Loucy (cell line): Measurements from ENCODE around the gene FABP1.

Experiments
- H2AFZ ChIP-seq: fragments of 200-600 bp; sonication (generic); 2 replicates; pipeline ENCODE4 v1.6.0; 2016; ENCODE audit warnings: antibody characterized with exemption, mild to moderate bottlenecking, low read length, moderate library complexity
- H3F3A ChIP-seq: fragments of 200-600 bp; 2 replicates; pipeline ENCODE4 v1.6.0; 2016; ENCODE audit warnings: antibody characterized with exemption, low read depth, mild to moderate bottlenecking
- H3K27me3 ChIP-seq: fragments of 200-600 bp; sonication (generic); 2 replicates; pipeline ENCODE4 v1.6.1; 2014; ENCODE audit warnings: low read length, mild to moderate bottlenecking; ENCODE audit not compliant: insufficient read depth, poor library complexity, severe bottlenecking
- H3K36me3 ChIP-seq: fragments of 200-600 bp; sonication (generic); 2 replicates; pipeline ENCODE4 v1.6.1; 2016; ENCODE audit warnings: low read length; ENCODE audit not compliant: insufficient read depth
- H3K4me1 ChIP-seq: fragments of 200-600 bp; sonication (generic); 2 replicates; pipeline ENCODE4 v1.5.1; 2014; ENCODE audit warnings: low read length, mild to moderate bottlenecking; ENCODE audit not compliant: insufficient read depth, poor library complexity, severe bottlenecking
- H3K4me2 ChIP-seq: fragments of 200-600 bp; sonication (generic); 2 replicates; pipeline ENCODE4 v1.6.0; 2014; ENCODE audit warnings: antibody characterized with exemption, low read length, low read depth, mild to moderate bottlenecking; ENCODE audit not compliant: poor library complexity, severe bottlenecking
- H3K4me3 ChIP-seq: fragments of 200-600 bp; sonication (generic); 2 replicates; pipeline ENCODE4 v1.5.1; 2014; ENCODE audit warnings: low read length, mild to moderate bottlenecking, mixed read lengths; ENCODE audit not compliant: poor library complexity, severe bottlenecking
- H3K79me2 ChIP-seq: fragments of 200-600 bp; sonication (generic); 2 replicates; pipeline ENCODE4 v1.6.1; 2014; ENCODE audit warnings: low read length; ENCODE audit not compliant: insufficient read depth
- H3K9ac ChIP-seq: fragments of 200-600 bp; sonication (generic); 2 replicates; pipeline ENCODE4 v1.6.0; 2014; ENCODE audit warnings: mild to moderate bottlenecking, low read depth, low read length, moderate library complexity; ENCODE audit not compliant: poor library complexity, severe bottlenecking
- H3K9me2 ChIP-seq: fragments of 200-600 bp; sonication (generic); replicated peaks from 2 replicates; pipeline ENCODE4 v1.6.1; 2016; ENCODE audit warnings: low read depth, low read length, mixed read lengths
- H3K9me3 ChIP-seq: fragments of 200-600 bp; sonication (generic); 2 replicates; pipeline ENCODE4 v1.6.1; 2014; ENCODE audit warnings: mild to moderate bottlenecking, antibody characterized with exemption, low read length, low read depth; ENCODE audit not compliant: insufficient read depth
- H4K20me1 ChIP-seq: fragments of 200-600 bp; sonication (generic); 2 replicates; pipeline ENCODE4 v1.6.0; 2014; ENCODE audit warnings: antibody characterized with exemption, low read length, mild to moderate bottlenecking; ENCODE audit not compliant: insufficient read depth, poor library complexity, severe bottlenecking
- CTCF ChIP-seq: fragments of 200-600 bp; sonication (generic); conservative IDR thresholded peaks from 2 replicates; pipeline ENCODE4 v1.5.1; 2014; ENCODE audit warnings: mild to moderate bottlenecking, antibody characterized with exemption, low read length
- EZH2phosphoT487 ChIP-seq: fragments of 200-600 bp; IDR thresholded peaks from 2 replicates; pipeline ENCODE4 v1.6.1; 2018; ENCODE audit warnings: antibody characterized with exemption, mild to moderate bottlenecking, moderate library complexity, borderline replicate concordance

The FABP1 gene

GRCh38 chr2:88148929-88149438 lies 21.1 kb upstream of the FABP1 start:
- H3K4me3 ChIP-seq: no peak overlapping the region
- no peaks in the 10 kb centered on the region for H3K79me2 ChIP-seq
- no peak overlapping the region for H3K9ac ChIP-seq
- no peaks in the 10 kb centered on the region for H3K4me1 ChIP-seq
- H3K4me2 ChIP-seq: no peak overlapping the region
- peaks cover 7% of the 10 kb centered on the region; the same call in 1 of the 2 replicates for H3K9me3 ChIP-seq
- no peaks in the 10 kb centered on the region for H3F3A ChIP-seq
- no peaks in the 10 kb centered on the region for H3K27me3 ChIP-seq
- no peaks in the 10 kb centered on the region for H4K20me1 ChIP-seq
- H2AFZ ChIP-seq: no peak overlapping the region
- H3K9me2 ChIP-seq: no peaks in the 10 kb centered on the region
- no peaks in the 10 kb centered on the region for H3K36me3 ChIP-seq
- no peak for TF ChIP-seq CTCF
- no peak for TF ChIP-seq EZH2phosphoT487

- H3K9ac ChIP-seq: no peak overlapping the region
- no peak overlapping the region for H2AFZ ChIP-seq
- H3K4me2 ChIP-seq: no peak overlapping the region
- no peaks in the 10 kb centered on the region for H3K36me3 ChIP-seq
- no peaks in the 10 kb centered on the region for H4K20me1 ChIP-seq
- H3K9me2 ChIP-seq: no peaks in the 10 kb centered on the region
- no peaks in the 10 kb centered on the region for H3K27me3 ChIP-seq
- H3K9me3 ChIP-seq: peaks cover 7% of the 10 kb centered on the region; the same call in 1 of the 2 replicates
- H3F3A ChIP-seq: no peaks in the 10 kb centered on the region
- TF ChIP-seq EZH2phosphoT487 (no peak), CTCF (no peak)
- no peak overlapping the region for H3K4me3 ChIP-seq
- H3K79me2 ChIP-seq: no peaks in the 10 kb centered on the region
- no peaks in the 10 kb centered on the region for H3K4me1 ChIP-seq
These were observed 19.3 kb upstream of the FABP1 start for GRCh38 chr2:88147145-88147544.

DNA sequence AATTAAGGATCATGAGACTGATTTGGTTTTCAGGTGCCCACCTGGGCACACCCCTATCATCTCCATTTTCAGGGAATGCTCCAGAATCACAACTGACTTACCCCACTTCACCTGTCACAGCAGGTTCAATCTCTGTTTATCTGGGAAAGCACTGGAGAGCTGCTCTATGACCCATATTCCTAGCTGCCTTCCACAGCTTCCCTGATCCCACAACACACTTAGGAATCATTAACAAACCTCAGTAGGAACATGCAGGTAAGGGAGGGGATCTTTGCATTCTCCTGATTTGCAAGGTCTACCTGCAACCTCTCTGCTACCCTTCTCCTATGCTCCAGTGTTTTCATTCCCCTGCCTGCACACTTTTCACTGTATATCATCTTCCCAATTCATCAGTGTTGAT lies 18.7 kb upstream of the FABP1 start:
- Histone ChIP-seq H2AFZ (no peak overlapping the region), H3K4me3 (no peak overlapping the region), H3K9ac (no peak overlapping the region), H3F3A (no peaks in the 10 kb centered on the region), H3K9me2 (no peaks in the 10 kb centered on the region), H3K4me2 (no peak overlapping the region), H4K20me1 (no peaks in the 10 kb centered on the region), H3K36me3 (no peaks in the 10 kb centered on the region), H3K27me3 (no peaks in the 10 kb centered on the region), H3K9me3 (peaks cover 7% of the 10 kb centered on the region; the same call in 1 of the 2 replicates), H3K79me2 (no peaks in the 10 kb centered on the region), H3K4me1 (no peaks in the 10 kb centered on the region)
- TF ChIP-seq EZH2phosphoT487: no peak
- no peak for TF ChIP-seq CTCF
